Activated CD4-positive, alpha-beta T cell treated with anti-CD3 and anti-CD28 coated beads for 36 hours (primary cell): ENCODE data around the gene TREML2. TPM values are rescaled to one million over a fixed set of nuclear protein-coding genes. Genes with fewer than 3 reads are reported as not detected.
"Not testable (repeated sequence)": the region's sequence is repeated elsewhere in the genome, so short reads cannot be mapped to it uniquely, and the experiment has no call there.

Experiments
- ATAC-seq: fragments of 200-7000 bp; cut with Tn5 transposase; one replicate; pipeline ENCODE4 v1.10.0; 2021; ENCODE audit warnings: mild to moderate bottlenecking, moderate library complexity
- CTCF ChIA-PET: fragments of 350-600 bp; sonication (Branson Sonifier 250); formaldehyde crosslinking; loops from one replicate; lab custom pipeline; 2021; ENCODE audit warnings: antibody characterized with exemption; lab: Charles Lee
- POLR2A ChIA-PET: fragments of 350-600 bp; sonication (Branson Sonifier 250); formaldehyde crosslinking; loops from one replicate; lab custom pipeline; 2021; ENCODE audit warnings: antibody characterized with exemption, inconsistent platforms; lab: Charles Lee
- DNase-seq: peaks from one replicate; pipeline ENCODE4 v3.0.0-alpha.2; 2020
- H3K27ac Mint-ChIP-seq: one replicate; pipeline ENCODE4 v1.8.0; 2021; ENCODE audit warnings: mixed read lengths
- H3K27me3 Mint-ChIP-seq: one replicate; pipeline ENCODE4 v1.8.0; 2021; ENCODE audit warnings: mixed read lengths
- H3K36me3 Mint-ChIP-seq: one replicate; pipeline ENCODE4 v1.8.0; 2021; ENCODE audit warnings: low read depth, mixed read lengths
- H3K4me1 Mint-ChIP-seq: one replicate; pipeline ENCODE4 v1.8.0; 2021; ENCODE audit warnings: mixed read lengths
- H3K4me3 Mint-ChIP-seq: one replicate; pipeline ENCODE4 v1.8.0; 2021; ENCODE audit warnings: mild to moderate bottlenecking, moderate library complexity, mixed read lengths
- H3K9me3 Mint-ChIP-seq: one replicate; pipeline ENCODE4 v1.8.0; 2021; ENCODE audit warnings: low read depth, mixed read lengths
- intact Hi-C, 2 experiments: fragments of 100-400 bp; cut with DNase I in 1 of 2; cut with micrococcal nuclease in 1 of 2; formaldehyde crosslinking; loops; one replicate each; pipeline versions ENCODE4 v1.14.2 to v1.15.1; 2022 to 2024; cut with DNase I, micrococcal nuclease
- total RNA-seq, 2 experiments: library from RNA; stranded (reverse); gene quantifications; one replicate each; pipeline ENCODE4 v1.2.3, GENCODE V29; 2021

TREML2 gene
- total RNA-seq, 2 experiments from 2014 or later, result 7.1 to 8.2 TPM

DNA sequence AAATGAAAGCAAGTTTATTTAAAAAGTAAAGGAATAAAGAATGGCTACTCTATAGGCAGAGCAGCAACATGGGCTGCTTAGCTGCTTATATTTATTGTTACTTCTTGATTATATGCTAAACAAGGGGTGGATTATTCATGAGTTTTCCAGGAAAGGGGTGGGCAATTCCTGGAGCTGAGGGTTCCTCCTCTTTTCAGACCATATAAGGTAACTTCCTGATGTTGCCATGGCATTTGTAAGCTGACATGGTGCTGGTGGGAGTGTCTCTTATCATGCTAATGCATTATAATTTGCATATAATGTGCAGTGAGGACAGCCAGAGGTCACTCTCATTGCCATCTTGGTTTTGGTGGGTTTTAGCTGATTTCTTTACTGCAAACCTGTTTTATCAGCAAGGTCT is 11.9 kb downstream of the TREML2 start:
- POLR2A ChIA-PET, H3K27me3 Mint-ChIP-seq, H3K9me3 Mint-ChIP-seq, DNase-seq, H3K36me3 Mint-ChIP-seq, ATAC-seq, H3K4me1 Mint-ChIP-seq, H3K27ac Mint-ChIP-seq, H3K4me3 Mint-ChIP-seq: not testable (repeated sequence)
- intact Hi-C loops, result loop anchor here in 1 of 2 experiments (10.0 kb wide), 1 partner anchor 114 kb away; the partner anchor contains the start of genes NFYA and OARD1
- CTCF ChIA-PET, result interaction anchor here (0.6 to 3.6 kb wide), 5 partner anchors 12 to 131 kb away, joined by 4 to 15 read pairs (median 6); no protein-coding TSS in a partner anchor

DNA sequence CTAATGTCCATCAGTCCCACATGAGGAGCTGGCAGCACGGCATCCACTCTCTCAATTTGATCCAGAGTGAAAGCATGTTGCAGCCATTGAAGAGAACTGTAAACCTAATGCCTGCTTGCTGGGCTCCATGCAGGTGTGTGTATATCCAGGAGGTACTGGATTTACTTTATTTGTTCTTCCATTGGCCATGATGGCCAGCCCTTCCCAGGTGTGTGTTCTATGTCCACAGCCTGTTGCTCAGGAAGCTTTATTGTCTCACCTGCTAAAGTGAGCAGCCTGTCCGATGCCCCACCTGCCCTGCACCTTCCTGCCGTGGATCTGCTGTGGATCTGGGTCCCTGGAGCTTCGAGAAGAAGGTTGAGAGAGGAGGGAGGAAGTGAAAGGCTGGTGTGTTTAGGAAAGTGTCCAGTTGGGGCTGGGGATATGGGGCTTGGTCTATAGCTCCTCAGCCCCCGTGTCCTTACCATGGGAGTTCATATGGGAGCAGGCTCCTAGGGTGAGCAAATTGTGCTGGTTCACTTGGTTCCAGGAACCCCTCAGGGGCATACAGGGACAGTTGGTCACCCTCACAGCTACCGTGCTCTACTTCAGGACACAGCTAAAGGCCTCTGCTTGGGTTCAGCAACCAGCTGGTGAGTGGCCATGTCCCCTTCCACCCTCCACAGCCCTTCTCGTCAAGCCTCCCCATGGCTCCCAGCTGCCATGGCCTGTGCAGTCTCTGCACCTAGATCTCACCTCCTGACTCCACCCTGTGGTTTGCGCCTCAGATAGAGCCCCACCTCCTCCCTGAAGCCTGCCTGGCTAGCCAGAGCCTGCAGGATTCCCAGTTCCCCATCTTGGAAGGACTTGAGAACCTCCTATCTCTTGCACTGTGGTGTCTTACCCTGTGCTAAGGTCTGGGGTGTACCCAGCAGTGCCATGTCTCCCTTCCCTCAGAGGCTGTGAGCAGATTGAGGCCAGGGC is 12.7 kb downstream of the TREML2 start:
- DNase-seq (no peak), ATAC-seq (no peak)
- ChIA-PET CTCF (interaction anchor here (0.6 to 1.9 kb wide), 4 partner anchors 8 to 186 kb away, joined by 3 to 7 read pairs (median 3); no protein-coding TSS in a partner anchor), POLR2A (no interaction called here)
- Mint-ChIP-seq H3K27ac (no peak overlapping the region), H3K9me3 (peaks cover 6% of the 10 kb centered on the region), H3K4me3 (no peak overlapping the region), H3K36me3 (no peaks in the 10 kb centered on the region), H3K27me3 (no peaks in the 10 kb centered on the region), H3K4me1 (peaks cover 8% of the 10 kb centered on the region)
- intact Hi-C loops, result loop anchor here in 1 of 2 experiments (10.0 kb wide), 1 partner anchor 113 kb away; the partner anchor contains the start of genes NFYA and OARD1

DNA sequence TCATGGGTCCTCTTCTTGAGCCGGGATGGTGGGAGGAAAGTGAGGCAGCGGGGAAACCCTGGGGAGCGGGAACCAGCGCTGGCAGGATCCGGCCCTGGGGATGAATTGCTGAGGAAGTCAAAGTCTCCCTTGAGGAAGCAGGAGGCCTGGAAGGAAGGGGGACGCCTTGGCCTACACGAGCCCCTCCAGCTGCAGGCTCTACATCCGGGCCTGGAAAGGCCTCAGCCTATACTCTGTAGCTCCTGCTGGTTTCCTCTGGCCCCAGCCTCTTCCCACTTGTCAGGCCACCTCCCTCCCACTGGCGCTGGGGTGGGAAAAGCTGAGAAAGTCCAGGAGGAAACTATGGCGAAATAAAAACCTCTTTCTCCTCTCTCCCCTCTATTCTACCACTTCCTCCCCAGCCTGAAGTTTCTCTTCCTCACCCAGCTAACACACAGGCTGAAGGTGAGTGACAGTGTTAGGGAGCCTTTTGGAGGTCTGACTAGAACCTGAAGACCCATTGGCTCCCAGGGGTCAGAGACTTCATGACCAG is 14.9 kb downstream of the TREML2 start:
- Mint-ChIP-seq H3K4me3 (no peak overlapping the region), H3K4me1 (peaks cover 15% of the 10 kb centered on the region), H3K9me3 (peaks cover 6% of the 10 kb centered on the region), H3K36me3 (no peaks in the 10 kb centered on the region), H3K27me3 (no peaks in the 10 kb centered on the region), H3K27ac (no peak overlapping the region)
- CTCF ChIA-PET, result interaction anchor here (0.7 to 1.5 kb wide), 2 partner anchors 18 to 106 kb away, joined by 3 read pairs; no protein-coding TSS in a partner anchor
- ATAC-seq (no peak), DNase-seq (no peak)
- POLR2A ChIA-PET, result no interaction called here
- intact Hi-C loops, result loop anchor here in 1 of 2 experiments (10.0 kb wide), 1 partner anchor 111 kb away; the partner anchor contains the start of genes NFYA and OARD1

DNA sequence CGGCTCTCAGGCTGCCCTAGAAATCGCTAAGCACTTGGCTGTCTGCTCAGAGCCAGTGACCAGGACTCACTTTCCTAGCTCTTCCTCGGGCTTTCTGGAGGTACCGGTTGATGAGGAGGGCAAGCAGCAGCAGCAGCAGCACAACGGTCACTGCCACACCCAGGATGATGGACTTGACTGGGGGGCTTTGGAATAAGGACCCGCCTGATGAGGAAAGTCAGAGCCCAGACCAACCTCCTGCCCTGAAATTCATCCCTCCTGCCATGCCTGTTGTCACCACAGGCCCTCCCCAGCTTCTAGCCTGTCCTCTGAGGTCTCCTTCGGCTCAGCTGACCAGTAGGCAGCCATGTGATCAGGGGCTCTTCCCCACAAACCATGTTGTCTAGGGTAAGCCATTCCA is 16.2 kb downstream of the TREML2 start:
- no peaks in the 10 kb centered on the region for H3K27me3 Mint-ChIP-seq
- intact Hi-C loops, result loop anchor here (5.0 to 10.0 kb wide), 4 partner anchors 92 to 177 kb away; partner anchors contain the start of genes NFYA (in 2 of the 2) and OARD1 (in 2 of the 2)
- ATAC-seq (no peak), DNase-seq (no peak)
- ChIA-PET POLR2A (no interaction called here), CTCF (interaction anchor here (0.6 to 1.1 kb wide), 4 partner anchors 16 to 832 kb away, joined by 3 read pairs; no protein-coding TSS in a partner anchor)
- no peak overlapping the region for H3K27ac Mint-ChIP-seq
- H3K4me1 Mint-ChIP-seq, result peaks cover 15% of the 10 kb centered on the region
- no peaks in the 10 kb centered on the region for H3K36me3 Mint-ChIP-seq
- H3K9me3 Mint-ChIP-seq, result peaks cover 4% of the 10 kb centered on the region
- H3K4me3 Mint-ChIP-seq, result no peak overlapping the region

DNA sequence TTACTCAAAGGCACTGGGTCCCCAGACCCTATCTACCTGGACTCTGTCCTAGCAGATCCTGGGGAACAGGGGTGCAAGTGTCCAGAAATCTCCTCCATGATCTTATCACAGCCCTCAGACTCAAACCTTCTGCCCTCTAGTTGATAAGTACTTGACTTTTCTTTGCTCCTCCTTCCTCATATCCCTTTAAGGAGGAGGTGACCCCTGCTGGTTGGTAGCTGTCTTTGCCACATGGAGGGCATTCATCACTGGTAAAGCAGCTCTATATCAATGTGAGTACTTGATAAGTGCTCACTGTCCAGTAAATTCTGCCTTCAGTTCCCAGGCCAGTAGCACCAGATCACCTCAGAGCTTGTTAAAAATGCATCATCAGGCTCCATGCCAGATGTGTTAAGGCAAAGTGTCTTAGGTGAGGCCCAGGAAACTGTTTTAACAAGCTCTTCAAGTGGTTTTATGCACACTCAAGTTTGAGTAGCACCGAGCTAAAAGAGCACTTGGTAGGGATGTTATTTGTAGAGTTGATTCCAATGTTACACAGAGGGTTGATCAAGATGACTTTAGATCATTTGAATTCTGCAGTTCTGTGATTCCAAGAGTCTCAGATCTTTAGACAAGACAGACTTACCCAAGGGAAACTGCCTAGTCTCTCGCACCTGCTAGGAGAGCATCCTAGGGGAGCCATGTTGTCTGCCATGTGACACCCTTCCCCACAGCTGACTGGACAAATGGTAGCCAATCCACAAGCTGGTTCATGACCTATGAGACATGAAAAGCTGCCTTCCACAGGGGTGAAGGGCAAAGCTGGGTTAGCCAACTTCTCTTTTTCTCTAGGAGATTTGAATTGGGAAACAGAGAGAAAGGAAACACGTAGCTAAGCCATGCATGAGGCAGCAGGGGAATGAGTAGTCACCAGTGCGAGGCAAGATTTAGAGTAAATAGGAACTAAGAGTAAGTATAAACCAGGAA is 18.6 kb downstream of the TREML2 start:
- ATAC-seq, result peak; percentile 98
- CTCF ChIA-PET, result interaction anchor here (0.5 to 2.6 kb wide), 38 partner anchors 9 to 1410 kb away, joined by 3 to 15 read pairs (median 4); partner anchors contain the start of genes TOMM6, TREML1, TREML2 and UNC5CL

DNA sequence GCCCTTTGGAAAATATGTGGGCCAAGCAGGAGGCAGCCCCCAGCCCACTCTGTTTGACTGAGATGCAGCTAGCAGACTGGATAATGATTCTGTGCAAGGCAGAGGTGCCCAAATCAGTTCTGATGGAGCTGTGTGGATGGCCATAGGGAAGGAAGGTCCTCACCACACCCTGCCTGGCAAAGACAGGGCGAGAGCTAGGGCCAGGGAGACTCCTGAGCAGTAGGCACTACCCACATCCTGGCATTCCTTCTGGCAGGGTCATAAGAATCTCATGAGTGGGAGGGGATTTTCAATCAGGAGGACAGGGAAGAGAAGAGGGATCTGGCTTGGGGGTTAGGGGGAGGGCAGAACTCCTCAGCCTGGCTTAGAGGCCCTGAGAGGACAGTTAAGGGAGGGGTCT is 19.4 kb downstream of the TREML2 start:
- ChIA-PET CTCF (interaction anchor here (0.5 to 2.6 kb wide), 14 partner anchors 9 to 723 kb away, joined by 3 to 15 read pairs (median 4); partner anchors contain the start of gene TREML1), POLR2A (no interaction called here)
- Mint-ChIP-seq H3K27me3 (no peaks in the 10 kb centered on the region), H3K36me3 (no peaks in the 10 kb centered on the region), H3K4me1 (peaks cover 11% of the 10 kb centered on the region), H3K27ac (no peak overlapping the region), H3K9me3 (no peaks in the 10 kb centered on the region), H3K4me3 (no peak overlapping the region)
- DNase-seq (no peak), ATAC-seq (no peak)
- intact Hi-C loops, result loop anchor here (5.0 to 10.0 kb wide), 4 partner anchors 89 to 174 kb away; partner anchors contain the start of genes NFYA (in 2 of the 2) and OARD1 (in 2 of the 2)

More for the DNA sequence above, 18.6 kb downstream of the TREML2 start:
- no peaks in the 10 kb centered on the region for H3K36me3 Mint-ChIP-seq
- no peaks in the 10 kb centered on the region for H3K9me3 Mint-ChIP-seq
- no peak overlapping the region for H3K4me3 Mint-ChIP-seq
- intact Hi-C loops, result loop anchor here (1.0 to 10.0 kb wide), 5 partner anchors 90 to 175 kb away; partner anchors contain the start of genes NFYA (in 2 of the 2) and OARD1 (in 2 of the 2)
- DNase-seq, result peak; percentile 66
- peaks cover 11% of the 10 kb centered on the region for H3K4me1 Mint-ChIP-seq
- POLR2A ChIA-PET, result no interaction called here
- no peaks in the 10 kb centered on the region for H3K27me3 Mint-ChIP-seq
- H3K27ac Mint-ChIP-seq, result no peak overlapping the region

DNA sequence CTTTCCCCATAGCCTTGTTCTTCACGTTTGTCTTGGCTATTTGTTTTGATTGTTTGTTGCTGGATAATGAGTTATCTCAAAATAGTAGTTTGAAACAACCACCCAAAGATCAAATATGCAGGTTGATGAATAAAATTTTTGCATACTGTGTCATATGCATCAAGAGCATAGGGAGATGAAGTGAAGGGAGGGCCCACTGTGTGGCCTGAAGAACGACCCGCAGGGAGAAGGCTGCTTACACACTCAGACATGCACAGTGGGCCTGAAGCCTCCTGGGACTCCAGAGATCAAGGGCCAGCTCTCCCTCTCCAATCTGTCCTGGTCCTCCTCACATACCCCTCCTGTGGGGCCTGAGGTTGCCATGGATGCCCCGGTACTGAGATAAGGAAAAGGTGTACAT is 21.8 kb downstream of the TREML2 start:
- Mint-ChIP-seq H3K4me1 (peaks cover 7% of the 10 kb centered on the region), H3K4me3 (no peak overlapping the region), H3K27ac (no peak overlapping the region), H3K27me3 (peaks cover 3% of the 10 kb centered on the region), H3K36me3 (no peaks in the 10 kb centered on the region), H3K9me3 (no peaks in the 10 kb centered on the region)
- ChIA-PET CTCF (interaction anchor here (0.6 kb wide), 1 partner anchor 145 kb away, joined by 3 read pairs; no protein-coding TSS in a partner anchor), POLR2A (no interaction called here)
- intact Hi-C loops, result no loop called here
- DNase-seq, result no peak
- ATAC-seq, result no peak

DNA sequence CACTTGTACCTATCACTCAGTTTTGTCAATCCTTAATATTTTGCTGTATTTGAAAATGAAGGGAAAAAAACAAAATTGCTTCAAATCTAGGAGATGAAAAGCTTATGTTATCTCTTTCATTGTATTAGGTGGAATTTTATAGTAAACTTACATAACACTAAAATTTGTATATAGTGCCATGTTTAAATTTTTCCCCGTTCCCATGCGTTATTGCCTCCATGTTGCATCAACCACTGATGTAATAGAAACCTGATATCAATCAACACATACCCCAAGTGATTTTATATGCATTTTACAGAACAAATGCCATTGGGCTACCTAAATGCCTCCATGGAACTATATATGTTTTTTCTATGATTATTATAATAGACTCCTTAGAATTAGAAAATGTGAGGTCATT is 23.3 kb downstream of the TREML2 start:
- CTCF ChIA-PET, result interaction anchor here (0.7 to 2.5 kb wide), 3 partner anchors 10 to 233 kb away, joined by 3 to 7 read pairs (median 3); no protein-coding TSS in a partner anchor
- no peaks in the 10 kb centered on the region for H3K36me3 Mint-ChIP-seq
- POLR2A ChIA-PET, result interaction anchor here (0.6 kb wide), 1 partner anchor 21 kb away, joined by 3 read pairs; no protein-coding TSS in a partner anchor

DNA sequence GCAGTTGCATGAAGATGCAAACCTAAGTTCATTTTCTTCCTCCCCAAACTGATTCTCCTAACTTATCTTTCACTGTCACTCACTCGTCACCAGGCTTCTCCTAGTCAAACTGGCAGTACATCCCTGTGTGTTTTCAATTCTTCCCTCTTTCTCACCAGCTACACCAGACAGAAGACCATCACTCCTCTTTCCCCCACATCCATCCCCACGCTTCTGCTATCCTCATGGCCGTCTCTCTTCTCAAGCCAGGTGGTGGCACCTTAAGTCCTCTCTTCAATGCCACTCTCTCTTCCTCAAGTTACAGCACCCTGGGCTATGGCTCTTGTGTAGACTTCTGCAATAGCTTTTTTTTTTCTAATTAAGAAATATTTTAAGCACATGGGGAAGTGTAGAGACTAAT is 23.7 kb downstream of the TREML2 start:
- peaks cover 5% of the 10 kb centered on the region for H3K27me3 Mint-ChIP-seq
- no peak overlapping the region for H3K4me3 Mint-ChIP-seq
- no peak overlapping the region for H3K27ac Mint-ChIP-seq
- ChIA-PET POLR2A (interaction anchor here (0.6 kb wide), 1 partner anchor 22 kb away, joined by 3 read pairs; no protein-coding TSS in a partner anchor), CTCF (interaction anchor here (0.7 to 2.5 kb wide), 5 partner anchors 9 to 234 kb away, joined by 3 to 7 read pairs (median 3); no protein-coding TSS in a partner anchor)
- DNase-seq (no peak), ATAC-seq (no peak)
- no peaks in the 10 kb centered on the region for H3K9me3 Mint-ChIP-seq
- peaks cover 6% of the 10 kb centered on the region for H3K4me1 Mint-ChIP-seq
- no peaks in the 10 kb centered on the region for H3K36me3 Mint-ChIP-seq
- intact Hi-C loops, result no loop called here

More for the DNA sequence above, 23.3 kb downstream of the TREML2 start:
- H3K27ac Mint-ChIP-seq, result no peak overlapping the region
- ATAC-seq (no peak), DNase-seq (no peak)
- H3K4me3 Mint-ChIP-seq, result no peak overlapping the region
- peaks cover 5% of the 10 kb centered on the region for H3K27me3 Mint-ChIP-seq
- peaks cover 7% of the 10 kb centered on the region for H3K4me1 Mint-ChIP-seq
- H3K9me3 Mint-ChIP-seq, result no peaks in the 10 kb centered on the region
- intact Hi-C loops, result no loop called here

DNA sequence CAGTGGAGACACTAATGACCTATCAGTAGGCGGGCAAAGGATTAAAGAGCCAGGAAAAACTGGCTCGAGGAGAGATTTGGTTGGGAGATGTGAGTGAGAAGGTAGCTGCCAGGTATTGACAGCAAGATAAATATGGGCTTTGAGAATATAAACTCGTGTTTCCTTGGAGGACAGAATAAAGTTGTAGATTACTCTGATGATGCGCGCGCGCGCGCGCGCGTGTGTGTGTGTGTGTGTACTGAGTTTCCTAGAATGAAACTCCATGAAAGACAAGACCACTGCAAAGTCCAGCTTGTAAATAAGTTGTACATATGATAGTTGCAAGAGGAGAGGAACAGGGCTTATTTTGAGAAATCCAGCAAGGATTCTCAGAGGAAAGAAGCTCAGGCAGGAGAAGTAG is 24.8 kb downstream of the TREML2 start:
- POLR2A ChIA-PET, result no interaction called here
- CTCF ChIA-PET, result interaction anchor here (1.3 to 2.5 kb wide), 3 partner anchors 8 to 102 kb away, joined by 3 to 7 read pairs (median 4); no protein-coding TSS in a partner anchor
- Mint-ChIP-seq H3K36me3 (no peaks in the 10 kb centered on the region), H3K4me3 (no peak overlapping the region), H3K4me1 (no peaks in the 10 kb centered on the region), H3K27me3 (peaks cover 5% of the 10 kb centered on the region), H3K9me3 (no peaks in the 10 kb centered on the region), H3K27ac (no peak overlapping the region)
- DNase-seq (no peak), ATAC-seq (no peak)
- intact Hi-C loops, result no loop called here
